Left renal pelvis (tissue), 4 donors: ENCODE results near the gene TCF3. TPM values are rescaled to one million over a fixed set of nuclear protein-coding genes. Genes with fewer than 3 reads are reported as not detected.
"Not testable (repeated sequence)": the region's sequence is repeated elsewhere in the genome, so short reads cannot be mapped to it uniquely, and the experiment has no call there.

Source experiments
- DNase-seq, 4 donors: peaks; one replicate each; pipeline ENCODE4 v3.0.0-alpha.2; 2013; ENCODE audit warnings: low read depth in 4 of 4, low spot score in 3 of 4
- polyA plus RNA-seq, 4 donors: library from polyadenylated mRNA; unstranded; fragments of 120-200 nt; gene quantifications; one replicate each; pipeline ENCODE4 v1.2.1, GENCODE V29; 2013; ENCODE audit not compliant: insufficient read length in 4 of 4

TCF3 gene
- polyA plus RNA-seq, 4 donors = 104 to 127 (median 108) TPM

GRCh38 chr19:1673645-1674292 is 21.4 kb upstream of the TCF3 start:
- DNase-seq = no peak

- DNase-seq = no peak
Observed at GRCh38 chr19:1672769-1673644, 20.6 kb upstream of the TCF3 start.

- DNase-seq = no peak
Observed at GRCh38 chr19:1672038-1672768, 19.8 kb upstream of the TCF3 start.

GRCh38 chr19:1671716-1672037 is 19.3 kb upstream of the TCF3 start:
- no peak for DNase-seq

GRCh38 chr19:1670747-1671146 is 18.3 kb upstream of the TCF3 start:
- DNase-seq = not testable (repeated sequence)

GRCh38 chr19:1668486-1669270 is 16.3 kb upstream of the TCF3 start:
- DNase-seq = no peak

- DNase-seq = no peak
Observed at GRCh38 chr19:1668048-1668485, 15.7 kb upstream of the TCF3 start.

GRCh38 chr19:1665565-1666047 is 13.2 kb upstream of the TCF3 start:
- no peak for DNase-seq

- no peak for DNase-seq
Observed at GRCh38 chr19:1663852-1664251, 11.4 kb upstream of the TCF3 start.

GRCh38 chr19:1663227-1663626 is 10.8 kb upstream of the TCF3 start:
- DNase-seq = not testable (repeated sequence)

GRCh38 chr19:1661995-1662394 is 9.6 kb upstream of the TCF3 start:
- no peak for DNase-seq

- no peak for DNase-seq
Observed at GRCh38 chr19:1659084-1659427, 6.6 kb upstream of the TCF3 start.

GRCh38 chr19:1658150-1659083 is 6.0 kb upstream of the TCF3 start:
- DNase-seq = no peak

- DNase-seq = no peak
Observed at GRCh38 chr19:1657746-1658145, 5.3 kb upstream of the TCF3 start.

- no peak for DNase-seq
Observed at GRCh38 chr19:1656988-1657536, 4.6 kb upstream of the TCF3 start.

GRCh38 chr19:1655987-1656608 is 3.7 kb upstream of the TCF3 start:
- DNase-seq = no peak

GRCh38 chr19:1655131-1655981 is 2.9 kb upstream of the TCF3 start:
- DNase-seq = no peak
